WTC11 (cell line): ENCODE results near the gene KRT85. TPM values are rescaled to one million over a fixed set of nuclear protein-coding genes. Genes with fewer than 3 reads are reported as not detected.

ENCODE experiments used
- ATAC-seq: fragments of 200-7000 bp; cut with Tn5 transposase; 2 replicates; pipeline ENCODE4 v1.10.0; 2021; ENCODE audit warnings: mild to moderate bottlenecking, moderate library complexity
- CTCF ChIA-PET: fragments of 300-600 bp; sonication (Branson Sonifier 250); formaldehyde crosslinking; loops from one replicate; lab custom pipeline; 2021; ENCODE audit warnings: antibody characterized with exemption; lab: Charles Lee
- POLR2A ChIA-PET: fragments of 350-600 bp; sonication (Branson Sonifier 250); formaldehyde crosslinking; loops from one replicate; lab custom pipeline; 2021; ENCODE audit warnings: antibody characterized with exemption; lab: Charles Lee
- DNase-seq: peaks from one replicate; pipeline ENCODE4 v3.0.0; 2021; ENCODE audit warnings: low spot score
- H3K27ac Mint-ChIP-seq: 2 replicates; pipeline ENCODE4 v1.8.0; 2021; ENCODE audit warnings: mixed read lengths
- H3K27me3 Mint-ChIP-seq: 2 replicates; pipeline ENCODE4 v1.8.0; 2021; ENCODE audit warnings: low read depth, mild to moderate bottlenecking, moderate library complexity, mixed read lengths
- H3K36me3 Mint-ChIP-seq: 2 replicates; pipeline ENCODE4 v1.8.0; 2021; ENCODE audit warnings: mixed read lengths
- H3K4me1 Mint-ChIP-seq: 2 replicates; pipeline ENCODE4 v1.8.0; 2022; ENCODE audit warnings: mixed read lengths
- H3K4me3 Mint-ChIP-seq: 2 replicates; pipeline ENCODE4 v1.8.0; 2021; ENCODE audit warnings: mild to moderate bottlenecking, moderate library complexity, mixed read lengths
- H3K9me3 Mint-ChIP-seq: 2 replicates; pipeline ENCODE4 v1.8.0; 2021; ENCODE audit warnings: mixed read lengths
- ETV6 ChIP-seq: sonication (generic); formaldehyde crosslinking; IDR thresholded peaks from 2 replicates; pipeline ENCODE4 v1.8.1; 2022; ENCODE audit warnings: mild to moderate bottlenecking, missing genetic modification reagents
- FOXJ3 ChIP-seq: sonication (generic); formaldehyde crosslinking; IDR thresholded peaks from 2 replicates; pipeline ENCODE4 v1.9.0; 2021; ENCODE audit warnings: missing genetic modification reagents, mild to moderate bottlenecking, borderline replicate concordance
- FOXP1 ChIP-seq: sonication (generic); formaldehyde crosslinking; IDR thresholded peaks from 2 replicates; pipeline ENCODE4 v1.8.0; 2022; ENCODE audit warnings: missing genetic modification reagents, mild to moderate bottlenecking, moderate library complexity, borderline replicate concordance
- GRHL2 ChIP-seq: fragments of 250-450 bp; sonication (Bioruptor Pico); IDR thresholded peaks from 2 replicates; pipeline ENCODE4 v1.8.0; 2022; ENCODE audit warnings: mild to moderate bottlenecking, moderate library complexity; ENCODE audit not compliant: insufficient replicate concordance, severe bottlenecking
- GTF2I ChIP-seq: fragments of 250-450 bp; sonication (Bioruptor Pico); conservative IDR thresholded peaks from 2 replicates; pipeline ENCODE4 v1.4.0; 2021; ENCODE audit warnings: mild to moderate bottlenecking
- MYBL2 ChIP-seq: sonication (generic); formaldehyde crosslinking; IDR thresholded peaks from 2 replicates; pipeline ENCODE4 v1.8.1; 2023; ENCODE audit warnings: mild to moderate bottlenecking, moderate library complexity, missing genetic modification reagents
- NFYB ChIP-seq: sonication (generic); formaldehyde crosslinking; conservative IDR thresholded peaks from 2 replicates; pipeline ENCODE4 v1.8.0; 2022; ENCODE audit warnings: low read depth, missing genetic modification reagents
- NR2C2 ChIP-seq: sonication (generic); formaldehyde crosslinking; IDR thresholded peaks from 2 replicates; pipeline ENCODE4 v1.8.0; 2022; ENCODE audit warnings: mild to moderate bottlenecking, missing genetic modification reagents
- ZNF263 ChIP-seq: sonication (generic); formaldehyde crosslinking; IDR thresholded peaks from 2 replicates; pipeline ENCODE4 v1.8.1; 2022; ENCODE audit warnings: low read depth, mild to moderate bottlenecking, moderate library complexity, missing genetic modification reagents
- ZNF396 ChIP-seq: fragments of 250-450 bp; sonication (Bioruptor Pico); IDR thresholded peaks from 2 replicates; pipeline ENCODE4 v1.8.0; 2021; ENCODE audit warnings: mild to moderate bottlenecking, moderate library complexity, borderline replicate concordance
- total RNA-seq: library from RNA; stranded (reverse); gene quantifications from 3 replicates; pipeline ENCODE4 v1.2.3, GENCODE V29; 2021
- TF ChIP-seq, protein P1 (sequence below): sonication (generic); formaldehyde crosslinking; IDR thresholded peaks from 2 replicates; pipeline ENCODE4 v1.8.1; 2022; ENCODE audit warnings: missing genetic modification reagents, borderline replicate concordance
- TF ChIP-seq, protein P2 (sequence below): fragments of 250-450 bp; sonication (Bioruptor Pico); IDR thresholded peaks from 2 replicates; pipeline ENCODE4 v1.9.0; 2021; ENCODE audit warnings: mild to moderate bottlenecking, borderline replicate concordance
- TF ChIP-seq, protein P3 (sequence below): sonication (generic); formaldehyde crosslinking; IDR thresholded peaks from 2 replicates; pipeline ENCODE4 v1.8.1; 2022; ENCODE audit warnings: low read depth, mild to moderate bottlenecking, moderate library complexity, missing genetic modification reagents, borderline replicate concordance
- TF ChIP-seq, protein P4 (sequence below): sonication (generic); formaldehyde crosslinking; IDR thresholded peaks from 2 replicates; pipeline ENCODE4 v1.8.1; 2022; ENCODE audit warnings: low read depth, missing genetic modification reagents, borderline replicate concordance
- TF ChIP-seq, protein P5 (sequence below): fragments of 250-450 bp; sonication (Bioruptor Pico); IDR thresholded peaks from 2 replicates; pipeline ENCODE4 v1.9.0; 2021; ENCODE audit warnings: mild to moderate bottlenecking
- TF ChIP-seq, protein P6 (sequence below): sonication (generic); formaldehyde crosslinking; IDR thresholded peaks from 2 replicates; pipeline ENCODE4 v1.8.0; 2022; ENCODE audit warnings: mild to moderate bottlenecking, missing genetic modification reagents

Gene KRT85
- total RNA-seq, 1 experiment from 2014 or later = not detected

DNA sequence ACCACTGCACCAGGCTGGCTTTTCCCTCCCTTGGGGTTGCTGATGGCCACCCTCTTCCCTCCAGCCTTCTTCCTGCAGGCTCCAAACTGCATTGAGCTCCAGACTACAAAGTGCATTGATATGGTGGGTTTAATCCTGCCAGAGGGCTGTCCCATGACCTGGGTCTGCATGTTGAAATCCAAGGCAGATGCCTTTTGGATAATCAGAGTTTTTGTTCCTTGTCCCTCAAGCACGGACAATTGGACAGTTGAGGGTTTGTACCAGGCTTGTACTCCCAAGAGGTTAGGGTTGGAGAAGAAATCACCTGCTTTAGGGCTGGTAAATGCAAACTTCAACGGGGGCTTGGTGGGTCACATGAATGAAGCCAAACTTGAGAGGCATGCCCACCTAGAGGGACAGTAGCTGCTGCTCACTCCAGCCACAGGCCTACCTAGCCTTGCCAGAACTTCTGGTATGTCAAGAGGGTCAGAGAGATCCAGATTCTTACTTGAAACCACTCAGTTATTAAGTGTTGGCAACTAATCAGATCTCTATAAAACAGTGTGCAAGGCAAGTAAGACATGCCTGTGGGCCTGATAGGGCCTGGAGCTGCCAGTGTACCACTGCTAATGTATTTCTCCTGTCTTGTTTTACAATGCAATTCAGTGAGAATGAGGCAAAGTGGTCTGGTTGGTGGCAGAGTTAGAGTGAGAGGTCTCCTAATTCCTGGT is 24.3 kb downstream of the KRT85 start:
- ChIA-PET CTCF (interaction anchor here (1.5 to 2.7 kb wide), 4 partner anchors 15 to 64 kb away, joined by 4 to 9 read pairs (median 6); no protein-coding TSS in a partner anchor), POLR2A (no interaction called here)
- Mint-ChIP-seq H3K36me3 (peaks cover 3% of the 10 kb centered on the region; the same call in 1 of the 2 replicates), H3K27me3 (no peaks in the 10 kb centered on the region), H3K4me1 (no peaks in the 10 kb centered on the region), H3K9me3 (peaks cover 13% of the 10 kb centered on the region), H3K4me3 (no peak overlapping the region), H3K27ac (no peak overlapping the region)
- TF ChIP-seq, protein P1, sequence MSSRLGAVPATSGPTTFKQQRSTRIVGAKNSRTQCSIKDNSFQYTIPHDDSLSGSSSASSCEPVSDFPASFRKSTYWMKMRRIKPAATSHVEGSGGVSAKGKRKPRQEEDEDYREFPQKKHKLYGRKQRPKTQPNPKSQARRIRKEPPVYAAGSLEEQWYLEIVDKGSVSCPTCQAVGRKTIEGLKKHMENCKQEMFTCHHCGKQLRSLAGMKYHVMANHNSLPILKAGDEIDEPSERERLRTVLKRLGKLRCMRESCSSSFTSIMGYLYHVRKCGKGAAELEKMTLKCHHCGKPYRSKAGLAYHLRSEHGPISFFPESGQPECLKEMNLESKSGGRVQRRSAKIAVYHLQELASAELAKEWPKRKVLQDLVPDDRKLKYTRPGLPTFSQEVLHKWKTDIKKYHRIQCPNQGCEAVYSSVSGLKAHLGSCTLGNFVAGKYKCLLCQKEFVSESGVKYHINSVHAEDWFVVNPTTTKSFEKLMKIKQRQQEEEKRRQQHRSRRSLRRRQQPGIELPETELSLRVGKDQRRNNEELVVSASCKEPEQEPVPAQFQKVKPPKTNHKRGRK (CRISPR knock-in tag) = no peak
- TF ChIP-seq ETV6 (no peak), ZNF396 (CRISPR knock-in tag) (no peak), GTF2I (CRISPR knock-in tag) (no peak), GRHL2 (CRISPR knock-in tag) (no peak), NFYB (no peak), FOXJ3 (no peak), FOXP1 (CRISPR knock-in tag) (no peak), ZNF263 (no peak), MYBL2 (CRISPR knock-in tag) (no peak), NR2C2 (CRISPR knock-in tag) (no peak)
- TF ChIP-seq, protein P2, sequence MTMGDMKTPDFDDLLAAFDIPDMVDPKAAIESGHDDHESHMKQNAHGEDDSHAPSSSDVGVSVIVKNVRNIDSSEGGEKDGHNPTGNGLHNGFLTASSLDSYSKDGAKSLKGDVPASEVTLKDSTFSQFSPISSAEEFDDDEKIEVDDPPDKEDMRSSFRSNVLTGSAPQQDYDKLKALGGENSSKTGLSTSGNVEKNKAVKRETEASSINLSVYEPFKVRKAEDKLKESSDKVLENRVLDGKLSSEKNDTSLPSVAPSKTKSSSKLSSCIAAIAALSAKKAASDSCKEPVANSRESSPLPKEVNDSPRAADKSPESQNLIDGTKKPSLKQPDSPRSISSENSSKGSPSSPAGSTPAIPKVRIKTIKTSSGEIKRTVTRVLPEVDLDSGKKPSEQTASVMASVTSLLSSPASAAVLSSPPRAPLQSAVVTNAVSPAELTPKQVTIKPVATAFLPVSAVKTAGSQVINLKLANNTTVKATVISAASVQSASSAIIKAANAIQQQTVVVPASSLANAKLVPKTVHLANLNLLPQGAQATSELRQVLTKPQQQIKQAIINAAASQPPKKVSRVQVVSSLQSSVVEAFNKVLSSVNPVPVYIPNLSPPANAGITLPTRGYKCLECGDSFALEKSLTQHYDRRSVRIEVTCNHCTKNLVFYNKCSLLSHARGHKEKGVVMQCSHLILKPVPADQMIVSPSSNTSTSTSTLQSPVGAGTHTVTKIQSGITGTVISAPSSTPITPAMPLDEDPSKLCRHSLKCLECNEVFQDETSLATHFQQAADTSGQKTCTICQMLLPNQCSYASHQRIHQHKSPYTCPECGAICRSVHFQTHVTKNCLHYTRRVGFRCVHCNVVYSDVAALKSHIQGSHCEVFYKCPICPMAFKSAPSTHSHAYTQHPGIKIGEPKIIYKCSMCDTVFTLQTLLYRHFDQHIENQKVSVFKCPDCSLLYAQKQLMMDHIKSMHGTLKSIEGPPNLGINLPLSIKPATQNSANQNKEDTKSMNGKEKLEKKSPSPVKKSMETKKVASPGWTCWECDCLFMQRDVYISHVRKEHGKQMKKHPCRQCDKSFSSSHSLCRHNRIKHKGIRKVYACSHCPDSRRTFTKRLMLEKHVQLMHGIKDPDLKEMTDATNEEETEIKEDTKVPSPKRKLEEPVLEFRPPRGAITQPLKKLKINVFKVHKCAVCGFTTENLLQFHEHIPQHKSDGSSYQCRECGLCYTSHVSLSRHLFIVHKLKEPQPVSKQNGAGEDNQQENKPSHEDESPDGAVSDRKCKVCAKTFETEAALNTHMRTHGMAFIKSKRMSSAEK = no peak
- TF ChIP-seq, protein P3, sequence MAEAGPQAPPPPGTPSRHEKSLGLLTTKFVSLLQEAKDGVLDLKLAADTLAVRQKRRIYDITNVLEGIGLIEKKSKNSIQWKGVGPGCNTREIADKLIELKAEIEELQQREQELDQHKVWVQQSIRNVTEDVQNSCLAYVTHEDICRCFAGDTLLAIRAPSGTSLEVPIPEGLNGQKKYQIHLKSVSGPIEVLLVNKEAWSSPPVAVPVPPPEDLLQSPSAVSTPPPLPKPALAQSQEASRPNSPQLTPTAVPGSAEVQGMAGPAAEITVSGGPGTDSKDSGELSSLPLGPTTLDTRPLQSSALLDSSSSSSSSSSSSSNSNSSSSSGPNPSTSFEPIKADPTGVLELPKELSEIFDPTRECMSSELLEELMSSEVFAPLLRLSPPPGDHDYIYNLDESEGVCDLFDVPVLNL = no peak
- TF ChIP-seq, protein P4, sequence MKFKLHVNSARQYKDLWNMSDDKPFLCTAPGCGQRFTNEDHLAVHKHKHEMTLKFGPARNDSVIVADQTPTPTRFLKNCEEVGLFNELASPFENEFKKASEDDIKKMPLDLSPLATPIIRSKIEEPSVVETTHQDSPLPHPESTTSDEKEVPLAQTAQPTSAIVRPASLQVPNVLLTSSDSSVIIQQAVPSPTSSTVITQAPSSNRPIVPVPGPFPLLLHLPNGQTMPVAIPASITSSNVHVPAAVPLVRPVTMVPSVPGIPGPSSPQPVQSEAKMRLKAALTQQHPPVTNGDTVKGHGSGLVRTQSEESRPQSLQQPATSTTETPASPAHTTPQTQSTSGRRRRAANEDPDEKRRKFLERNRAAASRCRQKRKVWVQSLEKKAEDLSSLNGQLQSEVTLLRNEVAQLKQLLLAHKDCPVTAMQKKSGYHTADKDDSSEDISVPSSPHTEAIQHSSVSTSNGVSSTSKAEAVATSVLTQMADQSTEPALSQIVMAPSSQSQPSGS (CRISPR knock-in tag) = no peak
- TF ChIP-seq, protein P5, sequence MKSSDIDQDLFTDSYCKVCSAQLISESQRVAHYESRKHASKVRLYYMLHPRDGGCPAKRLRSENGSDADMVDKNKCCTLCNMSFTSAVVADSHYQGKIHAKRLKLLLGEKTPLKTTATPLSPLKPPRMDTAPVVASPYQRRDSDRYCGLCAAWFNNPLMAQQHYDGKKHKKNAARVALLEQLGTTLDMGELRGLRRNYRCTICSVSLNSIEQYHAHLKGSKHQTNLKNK (CRISPR knock-in tag) = no peak
- TF ChIP-seq, protein P6, sequence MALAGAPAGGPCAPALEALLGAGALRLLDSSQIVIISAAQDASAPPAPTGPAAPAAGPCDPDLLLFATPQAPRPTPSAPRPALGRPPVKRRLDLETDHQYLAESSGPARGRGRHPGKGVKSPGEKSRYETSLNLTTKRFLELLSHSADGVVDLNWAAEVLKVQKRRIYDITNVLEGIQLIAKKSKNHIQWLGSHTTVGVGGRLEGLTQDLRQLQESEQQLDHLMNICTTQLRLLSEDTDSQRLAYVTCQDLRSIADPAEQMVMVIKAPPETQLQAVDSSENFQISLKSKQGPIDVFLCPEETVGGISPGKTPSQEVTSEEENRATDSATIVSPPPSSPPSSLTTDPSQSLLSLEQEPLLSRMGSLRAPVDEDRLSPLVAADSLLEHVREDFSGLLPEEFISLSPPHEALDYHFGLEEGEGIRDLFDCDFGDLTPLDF = no peak
- ATAC-seq = no peak
- no peak for DNase-seq
